NCI-H2107 treated with DMSO at 0.1 percent for 48 hours (cell line): Measurements from ENCODE around the gene THRB.

Experiments used
- DNase-seq: peaks from one replicate; lab custom pipeline; 2025; ENCODE audit not compliant: unreplicated experiment; lab: John Stamatoyannopoulos, UW

Gene THRB

GRCh38 chr3:24355806-24356205, 138.8 kb downstream of the THRB start:
- DNase-seq, result no peak

GRCh38 chr3:24354230-24354629, 140.4 kb downstream of the THRB start:
- no peak for DNase-seq

- DNase-seq, result no peak
Observed at GRCh38 chr3:24352893-24353553, 141.6 kb downstream of the THRB start.

- no peak for DNase-seq
Observed at GRCh38 chr3:24351779-24352469, 142.7 kb downstream of the THRB start.

GRCh38 chr3:24349367-24350019, 145.2 kb downstream of the THRB start:
- no peak for DNase-seq

- no peak for DNase-seq
Observed at GRCh38 chr3:24348348-24348747, 146.3 kb downstream of the THRB start.

- DNase-seq, result no peak
Observed at GRCh38 chr3:24344784-24345439, 149.7 kb downstream of the THRB start.

GRCh38 chr3:24343084-24343783, 151.4 kb downstream of the THRB start:
- no peak for DNase-seq

GRCh38 chr3:24342275-24342674, 152.4 kb downstream of the THRB start:
- no peak for DNase-seq

- DNase-seq, result no peak
Observed at GRCh38 chr3:24341668-24342067, 153.0 kb downstream of the THRB start.

- no peak for DNase-seq
Observed at GRCh38 chr3:24340966-24341365, 153.7 kb downstream of the THRB start.

GRCh38 chr3:24340161-24340560, 154.5 kb downstream of the THRB start:
- DNase-seq, result no peak

GRCh38 chr3:24339266-24339825, 155.3 kb downstream of the THRB start:
- no peak for DNase-seq

- DNase-seq, result no peak
Observed at GRCh38 chr3:24338409-24339130, 156.1 kb downstream of the THRB start.

- no peak for DNase-seq
Observed at GRCh38 chr3:24336101-24336500, 158.5 kb downstream of the THRB start.

GRCh38 chr3:24332092-24332491, 162.6 kb downstream of the THRB start:
- no peak for DNase-seq

- DNase-seq, result no peak
Observed at GRCh38 chr3:24323272-24323671, 171.4 kb downstream of the THRB start.

GRCh38 chr3:24320601-24321000, 174.0 kb downstream of the THRB start:
- no peak for DNase-seq

GRCh38 chr3:24318677-24319287, 175.9 kb downstream of the THRB start:
- no peak for DNase-seq

GRCh38 chr3:24316887-24317383, 177.7 kb downstream of the THRB start:
- no peak for DNase-seq
